GM10266 (cell line): ENCODE measurements around the gene CCL5.

Source experiments
- DNase-seq: peaks from one replicate; pipeline ENCODE4 v3.0.0; 2012; ENCODE audit errors: extremely low spot score
- CTCF ChIP-seq: IDR thresholded peaks from 2 replicates; pipeline ENCODE4 v1.5.1; 2012; ENCODE audit warnings: mild to moderate bottlenecking, low read depth; ENCODE audit not compliant: control insufficient read depth, insufficient read depth; ENCODE audit errors: missing control alignments

CCL5 gene

GRCh38 chr17:35879773-35880654 lies at the start of gene CCL5:
CCL5 (minus strand) TSS chr17:35880360.
- no peak for TF ChIP-seq CTCF
- DNase-seq, result peak; percentile 84

GRCh38 chr17:35927714-35928113 lies 47.6 kb upstream of the CCL5 start:
- DNase-seq, result no peak
- no peak for TF ChIP-seq CTCF

- DNase-seq, result no peak
- no peak for TF ChIP-seq CTCF
Observed at GRCh38 chr17:35923609-35924114, 43.5 kb upstream of the CCL5 start.

- TF ChIP-seq CTCF, result no peak
- no peak for DNase-seq
Observed at GRCh38 chr17:35920229-35920628, 40.1 kb upstream of the CCL5 start.

- TF ChIP-seq CTCF, result no peak
- DNase-seq, result no peak
Observed at GRCh38 chr17:35918665-35919064, 38.5 kb upstream of the CCL5 start.

GRCh38 chr17:35917519-35918213 lies 37.5 kb upstream of the CCL5 start:
- no peak for DNase-seq
- TF ChIP-seq CTCF, result no peak
